ENCODE data around the gene SPOCK1. TPM values are rescaled to one million over a fixed set of nuclear protein-coding genes. Genes with fewer than 3 reads are reported as not detected.

Gene SPOCK1
- total and polyA plus RNA-seq, 2 experiments from 2014 or later = 8.2 to 10.5 TPM

DNA sequence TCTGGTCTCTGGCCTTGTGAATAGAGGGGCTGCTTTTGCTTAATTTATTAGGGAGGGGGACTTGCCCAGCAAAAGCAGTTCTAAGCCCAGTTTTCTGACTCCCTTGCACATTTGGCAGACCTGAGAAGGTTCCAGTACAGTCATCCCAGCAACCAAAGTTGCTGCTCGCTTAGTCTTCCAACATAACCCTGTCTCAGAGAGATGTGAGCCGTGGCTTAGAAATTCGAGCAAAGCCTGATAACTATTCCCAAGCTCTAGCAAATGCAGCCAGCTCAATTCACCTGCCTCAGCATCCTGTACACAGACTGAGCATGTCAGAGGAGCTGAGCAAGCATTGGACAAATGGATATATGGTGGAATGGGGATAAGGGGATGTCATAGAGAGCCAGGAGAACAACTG lies 401.9 kb downstream of the SPOCK1 start (continued):
- TF ChIP-seq, protein P1, sequence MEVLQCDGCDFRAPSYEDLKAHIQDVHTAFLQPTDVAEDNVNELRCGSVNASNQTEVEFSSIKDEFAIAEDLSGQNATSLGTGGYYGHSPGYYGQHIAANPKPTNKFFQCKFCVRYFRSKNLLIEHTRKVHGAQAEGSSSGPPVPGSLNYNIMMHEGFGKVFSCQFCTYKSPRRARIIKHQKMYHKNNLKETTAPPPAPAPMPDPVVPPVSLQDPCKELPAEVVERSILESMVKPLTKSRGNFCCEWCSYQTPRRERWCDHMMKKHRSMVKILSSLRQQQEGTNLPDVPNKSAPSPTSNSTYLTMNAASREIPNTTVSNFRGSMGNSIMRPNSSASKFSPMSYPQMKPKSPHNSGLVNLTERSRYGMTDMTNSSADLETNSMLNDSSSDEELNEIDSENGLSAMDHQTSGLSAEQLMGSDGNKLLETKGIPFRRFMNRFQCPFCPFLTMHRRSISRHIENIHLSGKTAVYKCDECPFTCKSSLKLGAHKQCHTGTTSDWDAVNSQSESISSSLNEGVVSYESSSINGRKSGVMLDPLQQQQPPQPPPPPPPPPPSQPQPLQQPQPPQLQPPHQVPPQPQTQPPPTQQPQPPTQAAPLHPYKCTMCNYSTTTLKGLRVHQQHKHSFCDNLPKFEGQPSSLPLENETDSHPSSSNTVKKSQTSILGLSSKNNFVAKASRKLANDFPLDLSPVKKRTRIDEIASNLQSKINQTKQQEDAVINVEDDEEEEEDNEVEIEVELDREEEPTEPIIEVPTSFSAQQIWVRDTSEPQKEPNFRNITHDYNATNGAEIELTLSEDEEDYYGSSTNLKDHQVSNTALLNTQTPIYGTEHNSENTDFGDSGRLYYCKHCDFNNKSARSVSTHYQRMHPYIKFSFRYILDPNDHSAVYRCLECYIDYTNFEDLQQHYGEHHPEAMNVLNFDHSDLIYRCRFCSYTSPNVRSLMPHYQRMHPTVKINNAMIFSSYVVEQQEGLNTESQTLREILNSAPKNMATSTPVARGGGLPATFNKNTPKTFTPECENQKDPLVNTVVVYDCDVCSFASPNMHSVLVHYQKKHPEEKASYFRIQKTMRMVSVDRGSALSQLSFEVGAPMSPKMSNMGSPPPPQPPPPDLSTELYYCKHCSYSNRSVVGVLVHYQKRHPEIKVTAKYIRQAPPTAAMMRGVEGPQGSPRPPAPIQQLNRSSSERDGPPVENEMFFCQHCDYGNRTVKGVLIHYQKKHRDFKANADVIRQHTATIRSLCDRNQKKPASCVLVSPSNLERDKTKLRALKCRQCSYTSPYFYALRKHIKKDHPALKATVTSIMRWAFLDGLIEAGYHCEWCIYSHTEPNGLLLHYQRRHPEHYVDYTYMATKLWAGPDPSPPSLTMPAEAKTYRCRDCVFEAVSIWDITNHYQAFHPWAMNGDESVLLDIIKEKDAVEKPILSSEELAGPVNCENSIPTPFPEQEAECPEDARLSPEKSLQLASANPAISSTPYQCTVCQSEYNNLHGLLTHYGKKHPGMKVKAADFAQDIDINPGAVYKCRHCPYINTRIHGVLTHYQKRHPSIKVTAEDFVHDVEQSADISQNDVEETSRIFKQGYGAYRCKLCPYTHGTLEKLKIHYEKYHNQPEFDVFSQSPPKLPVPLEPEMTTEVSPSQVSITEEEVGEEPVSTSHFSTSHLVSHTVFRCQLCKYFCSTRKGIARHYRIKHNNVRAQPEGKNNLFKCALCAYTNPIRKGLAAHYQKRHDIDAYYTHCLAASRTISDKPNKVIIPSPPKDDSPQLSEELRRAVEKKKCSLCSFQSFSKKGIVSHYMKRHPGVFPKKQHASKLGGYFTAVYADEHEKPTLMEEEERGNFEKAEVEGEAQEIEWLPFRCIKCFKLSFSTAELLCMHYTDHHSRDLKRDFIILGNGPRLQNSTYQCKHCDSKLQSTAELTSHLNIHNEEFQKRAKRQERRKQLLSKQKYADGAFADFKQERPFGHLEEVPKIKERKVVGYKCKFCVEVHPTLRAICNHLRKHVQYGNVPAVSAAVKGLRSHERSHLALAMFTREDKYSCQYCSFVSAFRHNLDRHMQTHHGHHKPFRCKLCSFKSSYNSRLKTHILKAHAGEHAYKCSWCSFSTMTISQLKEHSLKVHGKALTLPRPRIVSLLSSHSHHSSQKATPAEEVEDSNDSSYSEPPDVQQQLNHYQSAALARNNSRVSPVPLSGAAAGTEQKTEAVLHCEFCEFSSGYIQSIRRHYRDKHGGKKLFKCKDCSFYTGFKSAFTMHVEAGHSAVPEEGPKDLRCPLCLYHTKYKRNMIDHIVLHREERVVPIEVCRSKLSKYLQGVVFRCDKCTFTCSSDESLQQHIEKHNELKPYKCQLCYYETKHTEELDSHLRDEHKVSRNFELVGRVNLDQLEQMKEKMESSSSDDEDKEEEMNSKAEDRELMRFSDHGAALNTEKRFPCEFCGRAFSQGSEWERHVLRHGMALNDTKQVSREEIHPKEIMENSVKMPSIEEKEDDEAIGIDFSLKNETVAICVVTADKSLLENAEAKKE (CRISPR knock-in tag; IDR thresholded peaks at IDR 0.05) = no peak

DNA sequence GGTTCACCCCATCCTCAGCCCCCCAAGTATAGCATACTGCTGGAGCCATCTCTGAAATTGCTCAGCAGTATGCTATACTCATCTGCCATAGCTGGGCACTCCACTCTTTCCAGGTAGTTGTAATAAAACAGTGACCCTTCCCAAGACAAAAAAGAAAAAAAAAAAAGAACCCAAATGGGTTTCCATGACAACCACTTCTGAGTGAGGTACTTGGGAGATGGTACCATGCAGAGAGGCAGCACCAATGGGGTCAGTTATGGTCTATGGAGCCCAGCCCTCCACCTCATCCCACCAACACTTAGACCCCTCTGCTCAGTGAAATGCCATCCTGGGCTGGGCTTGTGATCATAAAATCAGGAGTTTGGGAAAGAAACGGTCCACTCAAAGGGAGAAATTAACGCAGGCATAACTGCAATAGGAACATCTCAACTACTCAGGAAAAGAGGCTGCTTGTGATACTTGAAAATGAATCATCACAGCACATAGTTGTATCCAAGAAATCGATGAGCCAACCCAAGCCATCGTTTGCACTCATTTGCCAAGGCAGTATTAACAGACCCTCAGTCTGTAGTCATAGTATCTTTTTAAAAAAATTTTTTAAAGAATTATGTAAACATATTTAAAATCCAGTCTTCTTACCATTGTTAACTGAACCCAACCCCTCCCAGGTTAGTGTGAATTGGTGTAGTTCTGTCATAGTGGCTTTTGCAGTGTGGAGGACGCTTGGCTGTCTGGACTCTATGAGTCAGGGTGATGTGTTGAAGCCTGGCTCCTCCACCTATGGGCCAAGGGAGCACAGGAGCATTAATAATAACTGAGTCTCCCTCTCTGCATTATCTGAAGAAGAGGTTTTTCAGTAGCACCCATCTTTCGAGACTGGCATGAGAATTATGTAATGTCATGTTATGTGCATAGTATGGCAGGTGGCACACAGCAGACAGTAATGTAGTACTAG lies 402.7 kb downstream of the SPOCK1 start:
- H2AFZ ChIP-seq = no peak overlapping the region
- no peak overlapping the region for H3K4me3 ChIP-seq
- H3K9me2 ChIP-seq (ENCODE audit: insufficient read depth) = no peaks in the 10 kb centered on the region
- no peaks in the 10 kb centered on the region for H3K27me3 ChIP-seq (ENCODE audit: insufficient read depth)
- Mint-ChIP-seq H3K4me1 (peaks cover 19% of the 10 kb centered on the region), H3K4me3 (no peak overlapping the region), H3K27me3 (ENCODE audit: insufficient read depth, low read depth, poor library complexity) (peaks cover 5% of the 10 kb centered on the region), H3K36me3 (ENCODE audit: low read depth) (no peaks in the 10 kb centered on the region), H3K9me3 (no peaks in the 10 kb centered on the region), H3K27ac (no peak overlapping the region)
- no peaks in the 10 kb centered on the region for H3K36me3 ChIP-seq (ENCODE audit: insufficient read depth)
- no peak for ATAC-seq
- H3F3A ChIP-seq (replicated peaks; ENCODE audit: low read depth) = no peaks in the 10 kb centered on the region
- H3K79me2 ChIP-seq (replicated peaks; ENCODE audit: insufficient read depth) = no peaks in the 10 kb centered on the region
- DNase-seq (ENCODE audit: low spot score) = no peak
- no peak overlapping the region for H3K27ac ChIP-seq (ENCODE audit: low read depth)
- H3K4me2 ChIP-seq = no peak overlapping the region
- H3K4me1 ChIP-seq (ENCODE audit: insufficient read depth) = peaks cover 5% of the 10 kb centered on the region
- H4K20me1 ChIP-seq (replicated peaks; ENCODE audit: insufficient read depth) = no peaks in the 10 kb centered on the region
- no peak for TF ChIP-seq NANOG (IDR thresholded peaks at IDR 0.05; ENCODE audit: borderline replicate concordance)
- TF ChIP-seq EZH2 (IDR thresholded peaks at IDR 0.05; ENCODE audit: low read depth, unreplicated experiment) = no peak
- no peak for TF ChIP-seq JUNB (IDR thresholded peaks at IDR 0.05; ENCODE audit: unreplicated experiment)
- TF ChIP-seq STAT1 (IDR thresholded peaks at IDR 0.05; ENCODE audit: unreplicated experiment) = no peak
- TF ChIP-seq, protein P2, sequence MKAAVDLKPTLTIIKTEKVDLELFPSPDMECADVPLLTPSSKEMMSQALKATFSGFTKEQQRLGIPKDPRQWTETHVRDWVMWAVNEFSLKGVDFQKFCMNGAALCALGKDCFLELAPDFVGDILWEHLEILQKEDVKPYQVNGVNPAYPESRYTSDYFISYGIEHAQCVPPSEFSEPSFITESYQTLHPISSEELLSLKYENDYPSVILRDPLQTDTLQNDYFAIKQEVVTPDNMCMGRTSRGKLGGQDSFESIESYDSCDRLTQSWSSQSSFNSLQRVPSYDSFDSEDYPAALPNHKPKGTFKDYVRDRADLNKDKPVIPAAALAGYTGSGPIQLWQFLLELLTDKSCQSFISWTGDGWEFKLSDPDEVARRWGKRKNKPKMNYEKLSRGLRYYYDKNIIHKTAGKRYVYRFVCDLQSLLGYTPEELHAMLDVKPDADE (IDR thresholded peaks at IDR 0.05) = no peak
- TF ChIP-seq ZNF331 (CRISPR knock-in tag; IDR thresholded peaks at IDR 0.05; ENCODE audit: low read depth) = no peak
- TF ChIP-seq, protein P1 (CRISPR knock-in tag; IDR thresholded peaks at IDR 0.05) = no peak

Measured in GM23338 (cell line).